ENCODE data around the gene DNAJC5G. TPM values are rescaled to one million over a fixed set of nuclear protein-coding genes. Genes with fewer than 3 reads are reported as not detected.

Gene DNAJC5G
- total and polyA plus RNA-seq, 2 donors (not counting 1 experiment from before 2014, with no cell fraction given): not detected

- H3K27ac Mint-ChIP-seq: no peak within 1 kb of the TSS
- Histone ChIP-seq H4K20me1 (ENCODE audit: control insufficient read depth, insufficient read depth, low read length, poor library complexity, severe bottlenecking) (no peaks in the 10 kb centered on the region), H3K79me2 (ENCODE audit: control insufficient read depth, insufficient read depth, low read length) (no peaks in the 10 kb centered on the region), H3K36me3 (replicated peaks in 1 of 2; ENCODE audit: control extremely low read depth in 1 of 2, control insufficient read depth in 1 of 2, extremely low read depth in 1 of 2, insufficient read depth in 2 of 2, low read length in 1 of 2) (no peaks in the 10 kb centered on the region), H3K9me3 (ENCODE audit: control extremely low read depth in 1 of 3, control insufficient read depth in 2 of 3, insufficient read depth in 1 of 3, low read length in 2 of 3) (no peaks in the 10 kb centered on the region), H3K27ac (ENCODE audit: low read length in 2 of 2) (no peak within 1 kb of the TSS), H3K4me1 (ENCODE audit: control insufficient read depth in 2 of 2, insufficient read depth in 2 of 2, low read length in 2 of 2) (no peaks in the 10 kb centered on the region), H2AFZ (ENCODE audit: insufficient read depth, low read depth, low read length, poor library complexity, severe bottlenecking) (no peak within 1 kb of the TSS), H3K4me3 (ENCODE audit: control extremely low read depth in 1 of 5, extremely low read depth in 1 of 5, insufficient read depth in 1 of 5, low read depth in 2 of 5, low read length in 4 of 5) (no peak within 1 kb of the TSS), H3K9ac (ENCODE audit: low read length) (no peak within 1 kb of the TSS), H3K27me3 (replicated peaks in 1 of 4; ENCODE audit: control extremely low read depth in 1 of 4, control insufficient read depth in 3 of 4, insufficient read depth in 4 of 4, low read length in 3 of 4) (peaks cover 0 to 9% (median 0%) of the 10 kb centered on the region in 4 experiments), H3K4me2 (replicated peaks; ENCODE audit: low read depth, low read length, poor library complexity, severe bottlenecking) (no peak within 1 kb of the TSS)
- 98% methylated on average over 3 of the region's 5 CpGs for WGBS (ENCODE audit: insufficient coverage)
- CTCF ChIA-PET: interaction anchor here (0.7 to 6.8 kb wide), 12 partner anchors 9 to 436 kb away, joined by 3 to 168 read pairs (median 4); partner anchors contain the start of gene DPYSL5
- no peak within 1 kb of the TSS for H3K4me3 Mint-ChIP-seq
- ATAC-seq (ENCODE audit: low read depth) (no peak), DNase-seq (no peak)
- intact Hi-C loops (cut with micrococcal nuclease): no loop called here
- H3K9me3 Mint-ChIP-seq (ENCODE audit: insufficient read depth): no peaks in the 10 kb centered on the region
- POLR2A ChIA-PET: no interaction called here
- TF ChIP-seq CTCF (IDR thresholded peaks at IDR 0.05) (no peak), EZH2 (IDR thresholded peaks at IDR 0.05; ENCODE audit: borderline replicate concordance, insufficient read depth, low read depth, low read length, poor library complexity, severe bottlenecking) (no peak)
- peaks cover 40% of the 10 kb centered on the region for H3K27me3 Mint-ChIP-seq
- peaks cover 5% of the 10 kb centered on the region for H3K4me1 Mint-ChIP-seq
Measured at GRCh38 chr2:27281855-27282559, 6.8 kb downstream of the DNAJC5G start, which contains the start of gene TRIM54. TRIM54 (plus strand) TSS chr2:27282429; CDS start chr2:27282732, 303 bp downstream.

- no peak for DNase-seq
- Histone ChIP-seq H2AFZ (ENCODE audit: insufficient read depth, low read depth, low read length, poor library complexity, severe bottlenecking) (no peak overlapping the region), H3K36me3 (replicated peaks in 1 of 2; ENCODE audit: control extremely low read depth in 1 of 2, control insufficient read depth in 1 of 2, extremely low read depth in 1 of 2, insufficient read depth in 2 of 2, low read length in 1 of 2) (no peaks in the 10 kb centered on the region), H3K9ac (ENCODE audit: low read length) (no peak overlapping the region), H4K20me1 (ENCODE audit: control insufficient read depth, insufficient read depth, low read length, poor library complexity, severe bottlenecking) (no peaks in the 10 kb centered on the region), H3K4me2 (replicated peaks; ENCODE audit: low read depth, low read length, poor library complexity, severe bottlenecking) (no peak overlapping the region), H3K27ac (ENCODE audit: low read length in 2 of 2) (no peak overlapping the region), H3K27me3 (replicated peaks in 1 of 4; ENCODE audit: control extremely low read depth in 1 of 4, control insufficient read depth in 3 of 4, insufficient read depth in 4 of 4, low read length in 3 of 4) (peaks cover 0 to 9% (median 0%) of the 10 kb centered on the region in 4 experiments), H3K4me3 (ENCODE audit: control extremely low read depth in 1 of 5, extremely low read depth in 1 of 5, insufficient read depth in 1 of 5, low read depth in 2 of 5, low read length in 4 of 5) (no peak overlapping the region), H3K79me2 (ENCODE audit: control insufficient read depth, insufficient read depth, low read length) (no peaks in the 10 kb centered on the region), H3K9me3 (ENCODE audit: control extremely low read depth in 1 of 3, control insufficient read depth in 2 of 3, insufficient read depth in 1 of 3, low read length in 2 of 3) (no peaks in the 10 kb centered on the region), H3K4me1 (ENCODE audit: control insufficient read depth in 2 of 2, insufficient read depth in 2 of 2, low read length in 2 of 2) (no peaks in the 10 kb centered on the region)
- ChIA-PET CTCF (interaction anchor here (0.7 to 6.8 kb wide), 7 partner anchors 9 to 437 kb away, joined by 3 to 168 read pairs (median 4); no protein-coding TSS in a partner anchor), POLR2A (no interaction called here)
- TF ChIP-seq EZH2 (IDR thresholded peaks at IDR 0.05; ENCODE audit: borderline replicate concordance, insufficient read depth, low read depth, low read length, poor library complexity, severe bottlenecking): no peak
- TF ChIP-seq CTCF (IDR thresholded peaks at IDR 0.05): no peak
- no peak for ATAC-seq (ENCODE audit: low read depth)
- Mint-ChIP-seq H3K4me3 (no peak overlapping the region), H3K27me3 (peaks cover 37% of the 10 kb centered on the region), H3K27ac (no peak overlapping the region), H3K4me1 (peaks cover 5% of the 10 kb centered on the region), H3K9me3 (ENCODE audit: insufficient read depth) (no peaks in the 10 kb centered on the region)
- intact Hi-C loops (cut with micrococcal nuclease): no loop called here
- WGBS (ENCODE audit: insufficient coverage): 67% methylated on average over 3 of the region's 5 CpGs
Measured at GRCh38 chr2:27282892-27283291, 7.7 kb downstream of the DNAJC5G start.

All from B cell (primary cell).